SK-N-MC (cell line): Measurements from ENCODE around the gene FAU.

Experiments used
- DNase-seq: peaks from one replicate; pipeline ENCODE4 v3.0.0-alpha.2; 2011; ENCODE audit warnings: low read depth, low spot score
- H3K27ac ChIP-seq: fragments of 200-600 bp; sonication (generic); 2 replicates; pipeline ENCODE4 v1.5.1; 2016; ENCODE audit warnings: mixed run types
- H3K36me3 ChIP-seq: fragments of 200-600 bp; sonication (generic); 2 replicates; pipeline ENCODE4 v1.6.1; 2017; ENCODE audit warnings: antibody characterized with exemption, low read length, mixed read lengths; ENCODE audit not compliant: insufficient read depth
- H3K4me3 ChIP-seq: fragments of 200-600 bp; sonication (generic); 2 replicates; pipeline ENCODE4 v1.5.1; 2016
- H3K9ac ChIP-seq: fragments of 200-600 bp; sonication (generic); 2 replicates; pipeline ENCODE4 v1.8.0; 2017; ENCODE audit warnings: mixed run types, mixed read lengths; ENCODE audit not compliant: insufficient read length
- H3K9me3 ChIP-seq: fragments of 200-600 bp; sonication (generic); 2 replicates; pipeline ENCODE4 v1.6.1; 2017; ENCODE audit warnings: low read depth, mild to moderate bottlenecking, antibody characterized with exemption, low read length, moderate library complexity, mixed read lengths
- EZH2 ChIP-seq: fragments of 200-600 bp; sonication (generic); IDR thresholded peaks from one replicate; pipeline ENCODE4 v1.6.1; 2017; ENCODE audit warnings: antibody characterized with exemption
- FOXP2 ChIP-seq: optimal IDR thresholded peaks from 2 replicates; pipeline ENCODE3; 2011; ENCODE audit warnings: mild to moderate bottlenecking, moderate library complexity; ENCODE audit not compliant: insufficient read depth; ENCODE audit errors: extremely low read length, control extremely low read depth
- POLR2AphosphoS5 ChIP-seq: IDR thresholded peaks from 2 replicates; pipeline ENCODE4 v1.6.1; 2012; ENCODE audit warnings: mild to moderate bottlenecking, low read depth, low read length, borderline replicate concordance

FAU gene

DNA sequence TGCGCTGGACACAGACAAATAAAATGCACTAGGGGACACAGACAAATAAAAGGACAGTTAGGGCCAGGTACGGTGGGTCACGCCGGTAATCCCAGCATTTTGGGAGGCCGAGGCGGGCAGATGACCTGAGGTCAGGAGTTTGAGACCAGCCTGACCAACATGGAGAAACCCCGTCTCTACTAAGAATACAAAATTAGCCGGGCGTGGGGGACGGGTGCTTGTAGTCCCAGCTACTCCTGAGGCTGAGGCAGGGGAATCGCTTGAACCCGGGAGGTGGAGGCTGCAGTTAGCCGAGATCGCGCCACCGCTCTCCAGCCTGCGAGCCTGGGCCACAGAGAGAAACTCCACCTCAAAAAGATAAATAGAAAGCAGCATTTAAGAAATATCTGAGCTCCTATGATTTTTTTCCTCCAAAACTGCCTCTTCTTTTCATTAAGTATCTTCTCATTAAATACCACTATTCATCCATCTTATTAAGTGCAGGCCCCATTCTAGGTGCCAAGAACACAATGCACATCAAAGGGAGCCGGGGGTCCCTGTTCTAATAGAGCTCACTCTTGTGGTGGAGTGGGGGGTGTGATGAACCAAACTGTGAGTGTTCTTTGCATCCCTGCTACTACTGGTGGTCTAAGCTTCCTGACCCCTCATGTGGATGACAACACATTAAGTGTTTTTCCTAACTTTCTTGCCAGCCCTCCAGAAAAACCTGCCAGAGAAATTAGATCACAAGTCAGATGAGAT lies 3.7 kb downstream of the FAU start:
- H3K4me3 ChIP-seq, result no peak overlapping the region
- no peak for DNase-seq
- H3K9ac ChIP-seq, result no peak overlapping the region
- 0 out of 2 replicates have a peak overlapping the region, but pooled peaks have one; percentile 23 for H3K27ac ChIP-seq
- no peak for TF ChIP-seq FOXP2
- TF ChIP-seq POLR2AphosphoS5, result no peak
- TF ChIP-seq EZH2, result no peak
- peaks cover 34% of the 10 kb centered on the region for H3K36me3 ChIP-seq
- no peaks in the 10 kb centered on the region for H3K9me3 ChIP-seq

DNA sequence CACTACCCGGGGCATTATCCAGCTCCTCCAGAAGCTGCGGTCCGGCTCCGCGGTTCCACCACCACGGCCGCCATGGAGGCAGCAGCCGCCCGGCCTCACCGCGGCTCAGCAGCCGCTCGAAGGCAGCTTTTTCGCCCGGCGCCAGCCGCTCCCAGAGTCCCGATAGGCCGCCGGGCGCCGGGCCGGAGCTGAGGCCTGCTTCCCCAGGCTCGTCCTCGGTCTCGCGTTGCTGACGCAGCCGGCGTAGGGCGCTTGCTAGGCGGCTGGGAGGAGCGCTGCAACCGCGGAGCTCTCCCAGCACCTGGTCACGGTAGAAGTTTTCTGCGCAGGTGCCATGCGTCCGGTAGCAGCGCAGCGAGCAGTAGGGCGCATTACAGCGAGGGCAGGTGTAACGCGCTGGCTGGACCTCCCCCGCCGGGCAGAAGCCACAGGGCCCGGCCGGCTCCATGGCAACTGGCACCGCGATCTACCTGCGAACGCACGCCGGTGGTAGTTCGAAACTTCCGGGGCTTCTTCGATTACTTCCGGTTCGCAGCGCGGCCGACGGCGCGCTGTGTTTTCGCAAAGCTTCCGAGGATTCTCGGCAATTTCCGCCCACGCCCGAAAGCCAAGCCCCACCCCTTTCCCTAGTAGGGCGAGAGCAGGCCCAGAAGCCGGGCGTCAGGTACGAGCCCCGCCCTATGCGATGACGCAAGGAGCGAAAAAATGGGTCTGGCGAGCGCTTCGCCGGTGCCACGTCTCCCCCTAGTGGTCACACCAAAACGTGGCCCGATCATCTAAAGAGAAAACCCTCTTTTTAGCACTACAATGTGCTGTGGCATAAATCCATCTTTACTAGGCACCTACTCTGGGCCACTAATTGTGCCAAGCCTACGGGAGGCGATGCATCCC lies 4.5 kb downstream of the FAU start, which contains the start of gene ZNHIT2:
Gene ZNHIT2, minus strand, starts transcription at position 496 of the 891 bp plus-strand sequence. Its CDS starts 48 bp downstream, at position 448.
- peak within 1 kb of the TSS; percentile 91 for H3K9ac ChIP-seq
- H3K4me3 ChIP-seq, result peak within 1 kb of the TSS; percentile 82
- H3K9me3 ChIP-seq, result no peaks in the 10 kb centered on the region
- peak; percentile 96 for TF ChIP-seq FOXP2
- TF ChIP-seq POLR2AphosphoS5, result peak; percentile 90
- TF ChIP-seq EZH2, result no peak
- peak within 1 kb of the TSS; percentile 49 for H3K27ac ChIP-seq
- peaks cover 34% of the 10 kb centered on the region for H3K36me3 ChIP-seq
- DNase-seq, result peak; percentile 96

DNA sequence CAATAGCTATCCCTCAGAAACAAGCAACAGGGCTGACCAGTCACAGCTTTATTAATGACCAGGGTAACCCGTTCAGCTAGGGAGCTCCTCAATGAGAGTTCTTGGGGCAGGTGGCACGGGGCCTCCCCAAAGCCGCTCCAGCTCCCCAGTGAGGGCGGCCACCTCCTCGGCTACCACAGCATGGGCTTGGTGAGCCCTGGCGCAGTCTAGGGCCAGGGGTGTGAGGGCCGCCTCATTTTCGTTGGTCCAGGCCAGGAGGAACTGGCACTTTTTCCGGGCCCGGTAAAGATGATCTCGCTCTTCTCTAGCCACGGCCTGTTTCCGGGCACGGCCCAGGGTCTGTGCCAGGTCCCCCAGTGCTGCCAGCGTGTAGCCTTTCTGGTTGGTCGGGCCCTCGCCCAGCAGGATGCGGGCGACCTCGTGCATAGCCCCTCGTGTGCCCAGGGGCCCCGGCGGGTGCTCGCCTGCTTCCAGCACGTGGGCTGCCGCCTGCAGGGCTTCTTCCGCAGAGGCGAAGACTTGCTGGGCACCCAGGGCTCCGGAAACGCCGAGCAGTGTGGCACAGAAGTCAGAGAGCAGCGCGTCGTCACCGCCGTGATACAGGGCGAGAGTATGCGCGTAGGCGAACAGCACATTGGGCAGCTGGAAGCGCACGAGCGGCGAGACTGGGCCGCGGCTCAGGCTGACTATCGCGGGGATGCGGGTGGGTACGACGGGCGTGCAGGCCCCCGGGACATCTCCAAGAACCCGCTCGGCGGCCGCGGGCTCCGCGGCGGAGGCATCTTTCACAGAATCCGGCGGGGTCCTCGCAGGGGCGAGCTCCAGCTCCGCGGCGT lies 5.3 kb downstream of the FAU start:
- H3K4me3 ChIP-seq, result peak overlapping the region; percentile 82
- TF ChIP-seq POLR2AphosphoS5 (0 out of 2 replicates have a peak, but pooled peaks have one; percentile 39), EZH2 (no peak)
- peak overlapping the region; percentile 91 for H3K9ac ChIP-seq
- H3K36me3 ChIP-seq, result peaks cover 34% of the 10 kb centered on the region
- H3K9me3 ChIP-seq, result no peaks in the 10 kb centered on the region
- DNase-seq, result no peak
- peak overlapping the region; percentile 49 for H3K27ac ChIP-seq

DNA sequence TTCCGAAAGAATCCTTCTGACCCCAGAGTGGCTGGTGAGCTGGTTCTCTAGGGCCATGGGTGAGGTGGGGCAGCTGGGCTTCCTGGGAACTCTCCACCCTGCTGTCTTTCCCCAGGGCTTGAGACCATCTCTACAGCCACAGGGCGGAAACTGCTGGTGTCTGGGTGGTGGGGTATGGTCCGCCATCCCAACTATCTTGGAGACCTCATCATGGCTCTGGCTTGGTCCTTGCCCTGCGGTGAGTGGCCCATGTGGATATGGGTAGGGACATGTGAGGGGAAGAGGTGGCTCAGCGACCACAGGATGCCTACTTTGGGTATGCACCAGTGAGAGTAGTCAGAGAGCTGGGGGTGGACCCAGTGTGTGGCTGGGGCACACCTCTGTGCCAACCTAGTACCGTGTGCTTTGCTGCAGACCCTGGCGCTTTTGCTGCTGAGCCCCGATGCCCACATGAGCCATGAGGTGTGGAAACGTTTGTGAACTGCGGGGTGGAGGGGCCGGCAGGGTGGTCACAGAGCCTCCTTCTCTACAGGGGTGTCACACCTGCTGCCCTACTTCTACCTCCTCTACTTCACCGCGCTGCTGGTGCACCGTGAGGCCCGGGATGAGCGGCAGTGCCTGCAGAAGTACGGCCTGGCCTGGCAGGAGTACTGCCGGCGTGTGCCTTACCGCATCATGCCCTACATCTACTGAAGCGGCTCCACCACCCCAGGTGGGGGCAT lies 6.4 kb downstream of the FAU start:
- no peaks in the 10 kb centered on the region for H3K9me3 ChIP-seq
- H3K9ac ChIP-seq, result no peak overlapping the region
- peak overlapping the region; percentile 82; the same call in 1 of the 2 replicates for H3K4me3 ChIP-seq
- TF ChIP-seq EZH2 (no peak), FOXP2 (no peak), POLR2AphosphoS5 (no peak)
- no peak for DNase-seq
- peaks cover 24% of the 10 kb centered on the region for H3K36me3 ChIP-seq
- H3K27ac ChIP-seq, result no peak overlapping the region

DNA sequence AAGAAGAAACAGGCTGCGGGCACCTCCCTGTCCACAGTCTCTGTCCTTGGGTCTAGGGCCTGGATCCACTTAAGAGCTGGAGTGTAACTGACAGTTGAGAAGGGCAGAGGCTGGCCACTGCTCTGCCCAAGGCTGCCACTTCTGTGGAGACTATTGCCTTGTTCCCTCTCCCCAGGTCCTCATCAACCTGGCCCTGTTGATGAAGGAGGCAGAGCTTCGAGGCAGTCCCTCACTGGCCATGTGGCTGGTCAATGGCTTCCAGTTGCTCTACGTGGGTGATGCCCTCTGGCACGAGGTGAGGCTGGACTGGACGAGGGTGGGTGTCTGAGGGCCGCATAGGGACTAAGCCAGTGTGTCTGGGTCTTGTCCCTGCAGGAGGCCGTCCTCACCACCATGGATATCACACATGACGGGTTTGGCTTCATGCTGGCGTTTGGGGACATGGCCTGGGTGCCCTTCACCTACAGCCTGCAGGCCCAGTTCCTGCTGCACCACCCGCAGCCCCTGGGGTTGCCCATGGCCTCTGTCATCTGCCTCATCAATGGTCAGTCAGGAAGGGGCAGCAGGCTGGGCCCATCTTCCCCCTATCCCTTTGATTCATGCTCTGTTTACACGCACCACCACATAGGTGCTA lies 7.3 kb downstream of the FAU start:
- H3K36me3 ChIP-seq, result peaks cover 16% of the 10 kb centered on the region; the same call in 1 of the 2 replicates
- H3K4me3 ChIP-seq, result no peak overlapping the region
- no peaks in the 10 kb centered on the region for H3K9me3 ChIP-seq
- H3K27ac ChIP-seq, result no peak overlapping the region
- TF ChIP-seq FOXP2, result no peak
- TF ChIP-seq POLR2AphosphoS5, result peak; percentile 20; the same call in 1 of the 2 replicates
- TF ChIP-seq EZH2, result no peak
- no peak overlapping the region for H3K9ac ChIP-seq
- no peak for DNase-seq

DNA sequence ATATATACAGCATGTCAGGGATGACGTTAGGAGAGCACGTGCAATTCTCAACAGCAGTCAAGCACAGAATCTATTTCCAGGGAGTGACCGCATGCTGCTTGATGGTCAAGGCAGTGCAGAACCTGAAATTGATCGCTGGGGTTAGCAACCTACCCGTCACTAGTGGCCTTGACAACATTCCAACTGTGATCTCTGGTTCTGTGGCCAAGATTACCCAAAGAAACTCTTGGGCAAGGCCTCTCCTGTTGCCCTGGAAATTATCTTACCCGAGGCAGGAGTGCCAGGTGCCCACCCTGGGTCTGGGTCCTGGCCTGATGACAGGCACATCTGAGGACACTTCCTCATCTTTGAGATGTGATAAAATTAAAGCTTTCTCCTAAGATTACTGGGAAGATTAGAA lies 8.1 kb downstream of the FAU start:
- no peak for DNase-seq
- no peak overlapping the region for H3K27ac ChIP-seq
- H3K4me3 ChIP-seq, result no peak overlapping the region
- TF ChIP-seq FOXP2 (no peak), EZH2 (no peak), POLR2AphosphoS5 (no peak)
- no peak overlapping the region for H3K9ac ChIP-seq
- peaks cover 9% of the 10 kb centered on the region; the same call in 1 of the 2 replicates for H3K36me3 ChIP-seq
- H3K9me3 ChIP-seq, result no peaks in the 10 kb centered on the region

DNA sequence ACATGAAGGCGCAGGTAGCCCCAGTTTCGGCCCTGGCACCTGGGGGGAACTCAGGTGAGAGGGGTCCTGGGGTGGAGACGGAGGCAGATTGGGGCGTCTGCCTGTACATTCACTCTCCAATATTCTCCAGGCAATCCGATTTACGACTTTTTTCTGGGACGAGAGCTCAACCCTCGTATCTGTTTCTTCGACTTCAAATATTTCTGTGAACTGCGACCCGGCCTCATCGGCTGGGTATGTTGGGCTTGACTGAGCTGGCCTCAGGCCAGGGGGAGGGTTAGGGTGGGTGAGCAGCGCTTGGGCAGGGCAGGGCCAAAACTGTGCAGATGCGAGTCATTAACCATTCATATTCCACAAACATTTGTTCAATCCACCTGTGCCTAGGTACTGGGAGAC lies 8.6 kb downstream of the FAU start:
- H3K27ac ChIP-seq, result no peak overlapping the region
- DNase-seq, result no peak
- no peaks in the 10 kb centered on the region for H3K9me3 ChIP-seq
- H3K36me3 ChIP-seq, result peaks cover 4% of the 10 kb centered on the region; the same call in 1 of the 2 replicates
- H3K9ac ChIP-seq, result peak overlapping the region; percentile 83
- H3K4me3 ChIP-seq, result peak overlapping the region; percentile 98
- TF ChIP-seq POLR2AphosphoS5 (no peak), FOXP2 (no peak), EZH2 (no peak)
